Mammary epithelial cell (primary cell): ENCODE measurements around the gene LTBP3.

ENCODE experiments used
- CTCF ChIP-seq, 2 donors: IDR thresholded peaks in 1 of 2; conservative IDR thresholded peaks in 1 of 2; 2 replicates each; pipeline ENCODE4 v1.5.1; 2011 to 2012; ENCODE audit warnings: inconsistent platforms in 2 of 2, low read length in 2 of 2, mild to moderate bottlenecking in 2 of 2, control low read depth in 1 of 2, low read depth in 1 of 2; ENCODE audit not compliant: insufficient read depth in 1 of 2; ENCODE audit errors: extremely low read depth in 1 of 2
- EZH2 ChIP-seq: IDR thresholded peaks from 2 replicates; pipeline ENCODE4 v1.6.1; 2012; ENCODE audit warnings: low read length, inconsistent platforms, borderline replicate concordance

- TF ChIP-seq CTCF (conservative IDR thresholded peaks at IDR 0.05 in 1 of 2, IDR thresholded peaks at IDR 0.05 in 1 of 2; ENCODE audit: extremely low read depth in 1 of 2, insufficient read depth in 1 of 2, low read depth in 1 of 2, low read length in 2 of 2), result no peak
- no peak for TF ChIP-seq EZH2
These were observed 22.6 kb upstream of the LTBP3 start for GRCh38 chr11:65580756-65581155.
